Measurements from ENCODE around the gene GLRX. TPM values are rescaled to one million over a fixed set of nuclear protein-coding genes. Genes with fewer than 3 reads are reported as not detected.

The GLRX gene
- total RNA-seq, 1 experiment from 2014 or later: 17.9 TPM

- no peak overlapping the region for H3K4me3 ChIP-seq (ENCODE audit: low read depth, low read length)
- H3K4me1 ChIP-seq: peaks cover 14% of the 10 kb centered on the region
- ChIA-PET POLR2A (no interaction called here), CTCF (no interaction called here)
- no TSS peak for BruUV-seq (replicated peaks)
- Mint-ChIP-seq H3K36me3 (ENCODE audit: insufficient read depth, unreplicated experiment) (no peaks in the 10 kb centered on the region), H3K27me3 (ENCODE audit: insufficient read depth, unreplicated experiment) (no peaks in the 10 kb centered on the region), H3K9me3 (ENCODE audit: unreplicated experiment) (no peaks in the 10 kb centered on the region), H3K27ac (ENCODE audit: unreplicated experiment) (no peak overlapping the region), H3K4me1 (ENCODE audit: low read depth, unreplicated experiment) (no peaks in the 10 kb centered on the region), H3K4me3 (ENCODE audit: unreplicated experiment) (no peak overlapping the region)
- no peaks in the 10 kb centered on the region for H3K9me3 ChIP-seq
- no peak for DNase-seq
- TF ChIP-seq, protein P1, sequence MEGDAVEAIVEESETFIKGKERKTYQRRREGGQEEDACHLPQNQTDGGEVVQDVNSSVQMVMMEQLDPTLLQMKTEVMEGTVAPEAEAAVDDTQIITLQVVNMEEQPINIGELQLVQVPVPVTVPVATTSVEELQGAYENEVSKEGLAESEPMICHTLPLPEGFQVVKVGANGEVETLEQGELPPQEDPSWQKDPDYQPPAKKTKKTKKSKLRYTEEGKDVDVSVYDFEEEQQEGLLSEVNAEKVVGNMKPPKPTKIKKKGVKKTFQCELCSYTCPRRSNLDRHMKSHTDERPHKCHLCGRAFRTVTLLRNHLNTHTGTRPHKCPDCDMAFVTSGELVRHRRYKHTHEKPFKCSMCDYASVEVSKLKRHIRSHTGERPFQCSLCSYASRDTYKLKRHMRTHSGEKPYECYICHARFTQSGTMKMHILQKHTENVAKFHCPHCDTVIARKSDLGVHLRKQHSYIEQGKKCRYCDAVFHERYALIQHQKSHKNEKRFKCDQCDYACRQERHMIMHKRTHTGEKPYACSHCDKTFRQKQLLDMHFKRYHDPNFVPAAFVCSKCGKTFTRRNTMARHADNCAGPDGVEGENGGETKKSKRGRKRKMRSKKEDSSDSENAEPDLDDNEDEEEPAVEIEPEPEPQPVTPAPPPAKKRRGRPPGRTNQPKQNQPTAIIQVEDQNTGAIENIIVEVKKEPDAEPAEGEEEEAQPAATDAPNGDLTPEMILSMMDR (IDR thresholded peaks at IDR 0.05; ENCODE audit: insufficient read depth in 1 of 2, low read depth in 1 of 2, low read length in 1 of 2, severe bottlenecking in 1 of 2, unreplicated experiment in 1 of 2): no peak
- H3K36me3 ChIP-seq (ENCODE audit: control insufficient read depth, insufficient read depth, low read length): no peaks in the 10 kb centered on the region; the same call in 1 of the 2 replicates
- intact Hi-C loops (cut with micrococcal nuclease; ENCODE audit: unreplicated experiment): no loop called here
- H3K27me3 ChIP-seq (replicated peaks; ENCODE audit: control insufficient read depth, insufficient read depth, low read length): no peaks in the 10 kb centered on the region
Observed at GRCh38 chr5:95818181-95819147, 4.1 kb downstream of the GLRX start.

GRCh38 chr5:95817430-95817829 lies 5.1 kb downstream of the GLRX start:
- Histone ChIP-seq H3K9me3 (no peaks in the 10 kb centered on the region), H3K4me3 (ENCODE audit: low read depth, low read length) (no peak overlapping the region), H3K36me3 (ENCODE audit: control insufficient read depth, insufficient read depth, low read length) (no peaks in the 10 kb centered on the region; the same call in 1 of the 2 replicates), H3K27me3 (replicated peaks; ENCODE audit: control insufficient read depth, insufficient read depth, low read length) (no peaks in the 10 kb centered on the region), H3K4me1 (peaks cover 15% of the 10 kb centered on the region)
- no peaks in the 10 kb centered on the region for H3K9me3 Mint-ChIP-seq (ENCODE audit: unreplicated experiment)
- no peak overlapping the region for H3K27ac Mint-ChIP-seq (ENCODE audit: unreplicated experiment)
- CTCF ChIA-PET: no interaction called here
- POLR2A ChIA-PET: no interaction called here
- DNase-seq: no peak
- peaks cover 2% of the 10 kb centered on the region for H3K4me1 Mint-ChIP-seq (ENCODE audit: low read depth, unreplicated experiment)
- H3K27me3 Mint-ChIP-seq (ENCODE audit: insufficient read depth, unreplicated experiment): no peaks in the 10 kb centered on the region
- intact Hi-C loops (cut with micrococcal nuclease; ENCODE audit: unreplicated experiment): no loop called here
- BruUV-seq (replicated peaks): no TSS peak
- no peaks in the 10 kb centered on the region for H3K36me3 Mint-ChIP-seq (ENCODE audit: insufficient read depth, unreplicated experiment)
- TF ChIP-seq, protein P1 (IDR thresholded peaks at IDR 0.05; ENCODE audit: insufficient read depth in 1 of 2, low read depth in 1 of 2, low read length in 1 of 2, severe bottlenecking in 1 of 2, unreplicated experiment in 1 of 2): no peak
- H3K4me3 Mint-ChIP-seq (ENCODE audit: unreplicated experiment): no peak overlapping the region

DNA sequence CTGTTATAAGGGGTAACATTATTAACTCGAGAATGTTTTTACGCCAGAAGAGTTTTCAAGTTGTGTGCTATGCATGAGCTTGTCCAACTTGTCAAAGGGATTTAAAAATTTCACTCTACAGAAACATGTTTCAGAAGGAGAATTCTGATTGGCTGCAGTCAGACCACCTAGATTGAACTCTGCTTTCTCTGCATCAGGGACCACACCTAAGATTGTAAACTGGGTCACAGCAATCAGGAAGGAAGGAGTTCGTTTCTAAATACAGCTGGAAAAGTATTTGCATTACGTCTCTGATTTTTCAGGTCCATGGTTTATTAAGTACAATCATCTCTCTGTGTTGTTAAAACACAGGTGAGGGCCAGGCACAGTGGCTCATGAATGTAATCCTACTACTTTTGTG lies 5.8 kb downstream of the GLRX start:
- CTCF ChIA-PET: no interaction called here
- no TSS peak for BruUV-seq (replicated peaks)

More for the DNA sequence above, 5.8 kb downstream of the GLRX start:
- H3K9me3 ChIP-seq: no peaks in the 10 kb centered on the region
- no peaks in the 10 kb centered on the region; the same call in 1 of the 2 replicates for H3K36me3 ChIP-seq (ENCODE audit: control insufficient read depth, insufficient read depth, low read length)
- H3K27me3 ChIP-seq (replicated peaks; ENCODE audit: control insufficient read depth, insufficient read depth, low read length): no peaks in the 10 kb centered on the region
- TF ChIP-seq, protein P1 (IDR thresholded peaks at IDR 0.05; ENCODE audit: insufficient read depth in 1 of 2, low read depth in 1 of 2, low read length in 1 of 2, severe bottlenecking in 1 of 2, unreplicated experiment in 1 of 2): no peak
- H3K27me3 Mint-ChIP-seq (ENCODE audit: insufficient read depth, unreplicated experiment): no peaks in the 10 kb centered on the region
- H3K4me1 Mint-ChIP-seq (ENCODE audit: low read depth, unreplicated experiment): peaks cover 8% of the 10 kb centered on the region
- POLR2A ChIA-PET: no interaction called here
- H3K4me1 ChIP-seq: peaks cover 22% of the 10 kb centered on the region
- H3K4me3 ChIP-seq (ENCODE audit: low read depth, low read length): no peak overlapping the region
- DNase-seq: no peak
- H3K4me3 Mint-ChIP-seq (ENCODE audit: unreplicated experiment): no peak overlapping the region
- H3K27ac Mint-ChIP-seq (ENCODE audit: unreplicated experiment): no peak overlapping the region
- intact Hi-C loops (cut with micrococcal nuclease; ENCODE audit: unreplicated experiment): no loop called here
- peaks cover 2% of the 10 kb centered on the region for H3K36me3 Mint-ChIP-seq (ENCODE audit: insufficient read depth, unreplicated experiment)
- H3K9me3 Mint-ChIP-seq (ENCODE audit: unreplicated experiment): no peaks in the 10 kb centered on the region
